Uterus (tissue), 4 donors: Measurements from ENCODE around the gene DDC. TPM values are rescaled to one million over a fixed set of nuclear protein-coding genes. Genes with fewer than 3 reads are reported as not detected.

Experiments used
- DNase-seq, 2 donors: peaks; one replicate each; pipeline ENCODE4 v3.0.0-alpha.2; 2019 to 2020
- H3K27ac ChIP-seq, 2 donors: fragments of 200-600 bp; sonication (generic); 1 replicate in 1 of 2; 2 replicates in 1 of 2; pipeline ENCODE4 v1.5.1; 2016 to 2018
- H3K27me3 ChIP-seq, 2 donors: fragments of 200-600 bp; sonication (generic); one replicate each; pipeline ENCODE4 v1.5.1; 2018 to 2019; ENCODE audit warnings: control low read depth in 1 of 2
- H3K36me3 ChIP-seq, 2 donors: fragments of 200-600 bp; sonication (generic); one replicate each; pipeline ENCODE4 v1.5.1; 2019; ENCODE audit warnings: control low read depth in 1 of 2
- H3K4me1 ChIP-seq, 2 donors: fragments of 200-600 bp; sonication (generic); one replicate each; pipeline ENCODE4 v1.5.1; 2018 to 2019; ENCODE audit warnings: control low read depth in 1 of 2
- H3K4me3 ChIP-seq, 2 donors: fragments of 200-600 bp; sonication (generic); 1 replicate in 1 of 2; 2 replicates in 1 of 2; pipeline ENCODE4 v1.5.1; 2018 to 2019; ENCODE audit warnings: mild to moderate bottlenecking in 1 of 2
- H3K9me3 ChIP-seq, 2 donors: fragments of 200-600 bp; sonication (generic); one replicate each; pipeline ENCODE4 v1.5.1; 2019; ENCODE audit warnings: control low read depth in 1 of 2
- CTCF ChIP-seq, 4 experiments: fragments of 200-600 bp in 2 of 4; fragments of 450-650 bp in 2 of 4; sonication (generic) in 2 of 4; IDR thresholded peaks; one replicate each; pipeline ENCODE4 v1.5.1; 2016 to 2019; ENCODE audit warnings: antibody characterized with exemption in 4 of 4, mild to moderate bottlenecking in 2 of 4, moderate library complexity in 1 of 4
- POLR2A ChIP-seq, 2 donors: fragments of 450-650 bp; IDR thresholded peaks; one replicate each; pipeline ENCODE4 v1.6.1; 2016; ENCODE audit warnings: antibody characterized with exemption in 2 of 2, mild to moderate bottlenecking in 1 of 2, moderate library complexity in 1 of 2
- intact Hi-C: fragments of 100-400 bp; cut with DNase I; formaldehyde crosslinking; loops from one replicate; pipeline ENCODE4 v1.15.1; 2023; ENCODE audit warnings: low total_unique reads
- small RNA-seq: library from RNA; depleted of rRNA; stranded (forward); fragments of <200 nt; gene quantifications from one replicate; pipeline ENCODE3, GENCODE V24; 2016
- total RNA-seq, 4 donors: library from RNA; depleted of rRNA in 3 of 4; stranded (reverse); fragments of >200 nt in 3 of 4; gene quantifications; one replicate each; pipeline versions ENCODE4 v1.1.0 to v1.2.4, GENCODE V29; 2014 to 2023
- donor health status: DM: yes; HTN: yes; CAD: no.

DDC gene
- total RNA-seq, 4 donors from 2014 or later = not detected

GRCh38 chr7:50413561-50413960 lies 151.6 kb downstream of the DDC start:
- no peak for DNase-seq
- Histone ChIP-seq H3K4me1 (no peaks in the 10 kb centered on the region), H3K9me3 (no peaks in the 10 kb centered on the region), H3K27me3 (no peaks in the 10 kb centered on the region), H3K27ac (no peak overlapping the region), H3K36me3 (no peaks in the 10 kb centered on the region), H3K4me3 (no peak overlapping the region)
- no peak for TF ChIP-seq POLR2A (IDR thresholded peaks at IDR 0.05)
- TF ChIP-seq CTCF (IDR thresholded peaks at IDR 0.05) = no peak
- intact Hi-C loops = no loop called here

- no peaks in the 10 kb centered on the region for H3K36me3 ChIP-seq
- H3K27ac ChIP-seq = no peak overlapping the region
- H3K4me1 ChIP-seq = no peaks in the 10 kb centered on the region
- H3K27me3 ChIP-seq = no peaks in the 10 kb centered on the region
- H3K4me3 ChIP-seq = no peak overlapping the region
- intact Hi-C loops = no loop called here
- no peak for DNase-seq
- no peak for TF ChIP-seq CTCF (IDR thresholded peaks at IDR 0.05)
- TF ChIP-seq POLR2A (IDR thresholded peaks at IDR 0.05) = no peak
- no peaks in the 10 kb centered on the region for H3K9me3 ChIP-seq
These were observed 152.2 kb downstream of the DDC start for GRCh38 chr7:50412973-50413372.

GRCh38 chr7:50411332-50411731 lies 153.9 kb downstream of the DDC start:
- no peak overlapping the region for H3K27ac ChIP-seq
- no peaks in the 10 kb centered on the region for H3K4me1 ChIP-seq
- no peaks in the 10 kb centered on the region for H3K27me3 ChIP-seq
- TF ChIP-seq CTCF (IDR thresholded peaks at IDR 0.05) (no peak), POLR2A (IDR thresholded peaks at IDR 0.05) (no peak)
- H3K9me3 ChIP-seq = no peaks in the 10 kb centered on the region
- H3K4me3 ChIP-seq = no peak overlapping the region
- intact Hi-C loops = no loop called here
- DNase-seq = no peak
- H3K36me3 ChIP-seq = no peaks in the 10 kb centered on the region

- no peak overlapping the region for H3K4me3 ChIP-seq
- TF ChIP-seq POLR2A (IDR thresholded peaks at IDR 0.05) = no peak
- TF ChIP-seq CTCF (IDR thresholded peaks at IDR 0.05) = no peak
- intact Hi-C loops = no loop called here
- DNase-seq = no peak
- no peaks in the 10 kb centered on the region for H3K27me3 ChIP-seq
- H3K4me1 ChIP-seq = no peaks in the 10 kb centered on the region
- no peaks in the 10 kb centered on the region for H3K9me3 ChIP-seq
- H3K27ac ChIP-seq = no peak overlapping the region
- H3K36me3 ChIP-seq = no peaks in the 10 kb centered on the region
These were observed 155.1 kb downstream of the DDC start for GRCh38 chr7:50409856-50410745.

Small RNA genes lying within 50 kb of the gene (small RNA-seq; reads per million reads assigned to genes)
- not detected for gene RNU6-1091P

Other genes starting within 250 kb of the DDC start
- 10 to 100 TPM; 14.2 to 48.2 (median 16.4) TPM for gene FIGNL1, start 115.1 kb downstream of the DDC start, total RNA-seq
- gene GRB10, start 217.5 kb upstream of the DDC start, total RNA-seq = 10 to 100 TPM; 33.9 to 72.6 (median 41.8) TPM